DMS153 treated with DMSO at 0.1 percent for 48 hours (cell line): ENCODE data around the gene HECTD1.
"Not testable (repeated sequence)": the region's sequence is repeated elsewhere in the genome, so short reads cannot be mapped to it uniquely, and the experiment has no call there.

Experiments used
- DNase-seq: peaks from one replicate; lab custom pipeline; 2025; ENCODE audit not compliant: unreplicated experiment; lab: John Stamatoyannopoulos, UW

HECTD1 gene

GRCh38 chr14:31196839-31197492, 10.6 kb downstream of the HECTD1 start:
- DNase-seq: no peak

- no peak for DNase-seq
Observed at GRCh38 chr14:31194661-31195060, 12.9 kb downstream of the HECTD1 start.

GRCh38 chr14:31194095-31194494, 13.5 kb downstream of the HECTD1 start:
- no peak for DNase-seq

GRCh38 chr14:31192544-31192943, 15.0 kb downstream of the HECTD1 start:
- DNase-seq: not testable (repeated sequence)

GRCh38 chr14:31190717-31191263, 16.8 kb downstream of the HECTD1 start:
- DNase-seq: no peak

- DNase-seq: no peak
Observed at GRCh38 chr14:31190219-31190603, 17.4 kb downstream of the HECTD1 start.

GRCh38 chr14:31189346-31190218, 18.0 kb downstream of the HECTD1 start:
- DNase-seq: no peak

- DNase-seq: no peak
Observed at GRCh38 chr14:31188744-31189143, 18.8 kb downstream of the HECTD1 start.

- not testable (repeated sequence) for DNase-seq
Observed at GRCh38 chr14:31182016-31182415, 25.6 kb downstream of the HECTD1 start.

- no peak for DNase-seq
Observed at GRCh38 chr14:31181271-31181670, 26.3 kb downstream of the HECTD1 start.

GRCh38 chr14:31180299-31181051, 27.1 kb downstream of the HECTD1 start:
- no peak for DNase-seq

GRCh38 chr14:31174433-31174832, 33.2 kb downstream of the HECTD1 start:
- DNase-seq: no peak

- no peak for DNase-seq
Observed at GRCh38 chr14:31173120-31173837, 34.3 kb downstream of the HECTD1 start.

- no peak for DNase-seq
Observed at GRCh38 chr14:31172084-31172483, 35.5 kb downstream of the HECTD1 start.

- no peak for DNase-seq
Observed at GRCh38 chr14:31170411-31170810, 37.2 kb downstream of the HECTD1 start.

- DNase-seq: no peak
Observed at GRCh38 chr14:31169877-31170276, 37.7 kb downstream of the HECTD1 start.

- DNase-seq: no peak
Observed at GRCh38 chr14:31167032-31167431, 40.6 kb downstream of the HECTD1 start.

GRCh38 chr14:31166271-31166561, 41.4 kb downstream of the HECTD1 start:
- DNase-seq: no peak

- DNase-seq: no peak
Observed at GRCh38 chr14:31164115-31164514, 43.5 kb downstream of the HECTD1 start.

GRCh38 chr14:31162910-31163649, 44.5 kb downstream of the HECTD1 start:
- DNase-seq: no peak
